CD14-positive monocyte (primary cell): ENCODE measurements around the gene KAZN. TPM values are rescaled to one million over a fixed set of nuclear protein-coding genes. Genes with fewer than 3 reads are reported as not detected.

ENCODE experiments used
- DNase-seq, 3 donors: peaks; one replicate each; pipeline ENCODE4 v3.0.0-alpha.2; 2011 to 2022
- H2AFZ ChIP-seq: 2 replicates; pipeline ENCODE4 v1.6.0; 2012; ENCODE audit warnings: mild to moderate bottlenecking, low read depth, low read length, inconsistent platforms; ENCODE audit not compliant: insufficient read depth, poor library complexity, severe bottlenecking
- H3K27ac ChIP-seq, 2 donors: 1 replicate in 1 of 2; 2 replicates in 1 of 2; pipeline ENCODE4 v1.5.1; 2012 to 2013; ENCODE audit warnings: low read length in 2 of 2, control low read depth in 1 of 2, inconsistent platforms in 1 of 2, low read depth in 1 of 2, mild to moderate bottlenecking in 1 of 2
- H3K27me3 ChIP-seq, 2 donors: one replicate each; pipeline versions ENCODE4 v1.6.0 to v1.6.1; 2011 to 2013; ENCODE audit warnings: low read length in 2 of 2; ENCODE audit not compliant: control insufficient read depth in 2 of 2, insufficient read depth in 2 of 2
- H3K36me3 ChIP-seq, 2 donors: replicated peaks in 1 of 2; 1 replicate in 1 of 2; 2 replicates in 1 of 2; pipeline versions ENCODE4 v1.5.1 to v1.6.1; 2012 to 2013; ENCODE audit warnings: low read length in 2 of 2, control low read depth in 1 of 2, inconsistent platforms in 1 of 2, mild to moderate bottlenecking in 1 of 2; ENCODE audit not compliant: insufficient read depth in 2 of 2, control insufficient read depth in 1 of 2
- H3K4me1 ChIP-seq, 2 donors: 1 replicate in 1 of 2; 2 replicates in 1 of 2; pipeline versions ENCODE4 v1.5.1 to v1.6.1; 2012 to 2013; ENCODE audit warnings: low read length in 2 of 2, control low read depth in 1 of 2, inconsistent platforms in 1 of 2, mild to moderate bottlenecking in 1 of 2, moderate library complexity in 1 of 2; ENCODE audit not compliant: insufficient read depth in 2 of 2, control insufficient read depth in 1 of 2
- H3K4me2 ChIP-seq: replicated peaks from 2 replicates; pipeline ENCODE3; 2012; ENCODE audit warnings: low read length, moderate library complexity, mild to moderate bottlenecking; ENCODE audit not compliant: poor library complexity, severe bottlenecking; ENCODE audit errors: extremely low read depth
- H3K4me3 ChIP-seq, 3 experiments: fragments of 200-600 bp in 1 of 3; sonication (generic) in 1 of 3; replicated peaks in 1 of 3; 1 replicate in 2 of 3; 2 replicates in 1 of 3; pipeline ENCODE4 v1.5.1; 2011 to 2013; ENCODE audit warnings: low read length in 3 of 3, mild to moderate bottlenecking in 3 of 3, control low read depth in 2 of 3, low read depth in 2 of 3, inconsistent platforms in 1 of 3, moderate library complexity in 1 of 3
- H3K79me2 ChIP-seq: 2 replicates; pipeline ENCODE4 v1.6.0; 2012; ENCODE audit warnings: mild to moderate bottlenecking, control low read depth, inconsistent platforms, low read length, moderate library complexity; ENCODE audit not compliant: insufficient read depth
- H3K9ac ChIP-seq: 2 replicates; pipeline ENCODE4 v1.6.0; 2017; ENCODE audit warnings: low read length, mild to moderate bottlenecking; ENCODE audit not compliant: insufficient read depth, poor library complexity, severe bottlenecking
- H3K9me3 ChIP-seq, 2 donors: replicated peaks in 1 of 2; 1 replicate in 1 of 2; 2 replicates in 1 of 2; pipeline versions ENCODE4 v1.5.1 to v1.6.1; 2012 to 2013; ENCODE audit warnings: low read length in 2 of 2, control low read depth in 1 of 2; ENCODE audit not compliant: control insufficient read depth in 1 of 2, insufficient read depth in 1 of 2
- H4K20me1 ChIP-seq: 2 replicates; pipeline ENCODE4 v1.6.0; 2012; ENCODE audit warnings: mild to moderate bottlenecking, low read length, control low read depth, moderate library complexity; ENCODE audit not compliant: insufficient read depth
- H3K27ac Mint-ChIP-seq, 7 donors: one replicate each; pipeline ENCODE4 v1.8.0; 2020; ENCODE audit warnings: mild to moderate bottlenecking in 7 of 7, mixed read lengths in 7 of 7, moderate library complexity in 6 of 7, inconsistent platforms in 2 of 7
- H3K27me3 Mint-ChIP-seq, 3 donors: one replicate each; pipeline ENCODE4 v1.8.0; 2021 to 2022; ENCODE audit warnings: low read depth in 3 of 3, mild to moderate bottlenecking in 3 of 3, mixed read lengths in 3 of 3, moderate library complexity in 3 of 3, inconsistent platforms in 1 of 3
- H3K36me3 Mint-ChIP-seq, 2 donors: one replicate each; pipeline ENCODE4 v1.8.0; 2020; ENCODE audit warnings: mixed read lengths in 2 of 2, inconsistent platforms in 1 of 2, mild to moderate bottlenecking in 1 of 2
- H3K4me1 Mint-ChIP-seq: one replicate; pipeline ENCODE4 v1.8.0; 2020; ENCODE audit warnings: mild to moderate bottlenecking, mixed read lengths
- H3K4me3 Mint-ChIP-seq, 2 donors: one replicate each; pipeline ENCODE4 v1.8.0; 2020; ENCODE audit warnings: mild to moderate bottlenecking in 2 of 2, mixed read lengths in 2 of 2, moderate library complexity in 1 of 2
- H3K9me3 Mint-ChIP-seq, 7 donors: one replicate each; pipeline ENCODE4 v1.8.0; 2020 to 2022; ENCODE audit warnings: mixed read lengths in 7 of 7, mild to moderate bottlenecking in 6 of 7, moderate library complexity in 6 of 7, inconsistent platforms in 2 of 7
- WGBS: methylation state at CpG from one replicate; pipeline ENCODE4 v1.1.5; 2013; ENCODE audit warnings: missing lambda C conversion rate; ENCODE audit not compliant: insufficient coverage; 5-methylcytosine and 5-hydroxymethylcytosine counted together
- intact Hi-C, 2 donors: fragments of 100-400 bp; cut with micrococcal nuclease; formaldehyde crosslinking; loops; one replicate each; pipeline versions ENCODE4 v1.15.0 to v1.15.1; 2023
- polyA plus RNA-seq, 3 donors: library from polyadenylated mRNA; depleted of rRNA in 1 of 3; unstranded in 2 of 3; stranded (reverse) in 1 of 3; fragments of 300-500 nt in 2 of 3; fragments of >200 nt in 1 of 3; fragmentation: Illumina TruSeq in 2 of 3; gene quantifications; 1 replicate in 2 of 3; 2 replicates in 1 of 3; pipeline ENCODE4 v1.2.3, GENCODE V29; 2012 to 2021
- TF ChIP-seq, protein P1 (sequence below): fragments of 200-600 bp; IDR thresholded peaks from one replicate; pipeline ENCODE4 v1.8.0; 2022; ENCODE audit warnings: antibody characterized with exemption, mild to moderate bottlenecking

KAZN gene
- polyA plus RNA-seq, 3 donors = not detected

DNA sequence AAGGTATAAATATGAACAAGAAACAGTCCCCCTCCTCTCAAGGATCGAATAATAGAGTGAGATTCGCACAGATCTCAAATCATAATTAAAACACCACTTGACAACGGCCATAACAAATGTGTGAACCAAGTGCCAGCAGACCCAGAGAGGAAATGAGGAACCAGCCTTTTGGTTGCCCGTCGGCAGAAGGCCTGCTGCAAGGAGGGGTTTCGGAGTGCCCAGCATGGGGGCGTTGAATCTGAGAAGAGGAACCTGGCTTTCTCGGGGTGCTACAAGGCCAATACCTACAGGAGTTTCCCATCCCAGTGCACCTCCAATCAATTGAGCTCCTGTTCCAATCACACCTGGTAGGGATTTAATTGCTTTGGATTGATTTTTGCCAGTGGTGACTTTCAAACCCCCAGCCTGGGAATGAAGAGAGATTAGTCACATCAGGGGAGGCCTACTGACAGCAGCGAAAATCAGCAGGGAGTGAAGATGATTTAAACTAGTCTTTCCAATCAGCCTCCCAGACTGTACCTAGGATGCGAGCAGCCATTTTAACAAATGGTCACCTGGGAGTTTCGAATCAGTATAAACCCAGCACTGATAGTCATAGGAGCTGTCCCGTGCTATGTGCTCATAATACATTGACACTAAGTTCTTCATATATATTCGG is 263.8 kb downstream of the KAZN start:
- Histone ChIP-seq H3K9ac (no peak overlapping the region), H3K4me1 (no peaks in the 10 kb centered on the region), H3K4me3 (no peak overlapping the region), H3K27me3 (no peaks in the 10 kb centered on the region), H4K20me1 (no peaks in the 10 kb centered on the region), H3K36me3 (no peaks in the 10 kb centered on the region), H3K9me3 (no peaks in the 10 kb centered on the region), H3K4me2 (no peak overlapping the region), H3K79me2 (no peaks in the 10 kb centered on the region), H3K27ac (no peak overlapping the region), H2AFZ (no peak overlapping the region)
- 95% methylated on average over 4 of the region's 13 CpGs for WGBS
- Mint-ChIP-seq H3K27me3 (peaks cover 3 to 16% (median 6%) of the 10 kb centered on the region in 3 donors), H3K36me3 (no peaks in the 10 kb centered on the region), H3K27ac (no peak overlapping the region), H3K4me3 (no peak overlapping the region), H3K4me1 (no peaks in the 10 kb centered on the region), H3K9me3 (peaks cover 0 to 3% (median 0%) of the 10 kb centered on the region in 7 donors)
- intact Hi-C loops = no loop called here
- DNase-seq = no peak
- TF ChIP-seq, protein P1, sequence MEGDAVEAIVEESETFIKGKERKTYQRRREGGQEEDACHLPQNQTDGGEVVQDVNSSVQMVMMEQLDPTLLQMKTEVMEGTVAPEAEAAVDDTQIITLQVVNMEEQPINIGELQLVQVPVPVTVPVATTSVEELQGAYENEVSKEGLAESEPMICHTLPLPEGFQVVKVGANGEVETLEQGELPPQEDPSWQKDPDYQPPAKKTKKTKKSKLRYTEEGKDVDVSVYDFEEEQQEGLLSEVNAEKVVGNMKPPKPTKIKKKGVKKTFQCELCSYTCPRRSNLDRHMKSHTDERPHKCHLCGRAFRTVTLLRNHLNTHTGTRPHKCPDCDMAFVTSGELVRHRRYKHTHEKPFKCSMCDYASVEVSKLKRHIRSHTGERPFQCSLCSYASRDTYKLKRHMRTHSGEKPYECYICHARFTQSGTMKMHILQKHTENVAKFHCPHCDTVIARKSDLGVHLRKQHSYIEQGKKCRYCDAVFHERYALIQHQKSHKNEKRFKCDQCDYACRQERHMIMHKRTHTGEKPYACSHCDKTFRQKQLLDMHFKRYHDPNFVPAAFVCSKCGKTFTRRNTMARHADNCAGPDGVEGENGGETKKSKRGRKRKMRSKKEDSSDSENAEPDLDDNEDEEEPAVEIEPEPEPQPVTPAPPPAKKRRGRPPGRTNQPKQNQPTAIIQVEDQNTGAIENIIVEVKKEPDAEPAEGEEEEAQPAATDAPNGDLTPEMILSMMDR = no peak

- Mint-ChIP-seq H3K4me3 (no peak overlapping the region), H3K27me3 (peaks cover 2 to 7% (median 4%) of the 10 kb centered on the region in 3 donors), H3K27ac (no peak overlapping the region), H3K36me3 (no peaks in the 10 kb centered on the region), H3K4me1 (no peaks in the 10 kb centered on the region), H3K9me3 (peaks cover 0 to 3% (median 0%) of the 10 kb centered on the region in 7 donors)
- DNase-seq = no peak
- TF ChIP-seq, protein P1 = no peak
- H3K36me3 ChIP-seq = no peaks in the 10 kb centered on the region
- intact Hi-C loops = no loop called here
- H3K79me2 ChIP-seq = no peaks in the 10 kb centered on the region
- no peaks in the 10 kb centered on the region for H3K27me3 ChIP-seq
- no CpG with 5 or more reads among the region's 5 CpGs for WGBS
- H2AFZ ChIP-seq = no peak overlapping the region
- no peaks in the 10 kb centered on the region for H3K9me3 ChIP-seq
- H3K27ac ChIP-seq = no peak overlapping the region
- H3K4me3 ChIP-seq = no peak overlapping the region
- H3K4me2 ChIP-seq = no peak overlapping the region
- no peak overlapping the region for H3K9ac ChIP-seq
- no peaks in the 10 kb centered on the region for H3K4me1 ChIP-seq
- H4K20me1 ChIP-seq = no peaks in the 10 kb centered on the region
Measured at GRCh38 chr1:14865106-14865505, 266.6 kb downstream of the KAZN start.
